H1 (cell line): ENCODE data around the gene SPSB1. TPM values are rescaled to one million over a fixed set of nuclear protein-coding genes. Genes with fewer than 3 reads are reported as not detected.

Experiments
- CTCF ChIA-PET: fragments of 300-600 bp; sonication (Branson Sonifier 250); formaldehyde crosslinking; loops from one replicate; lab custom pipeline; 2021; ENCODE audit not compliant: partially characterized antibody; lab: Charles Lee
- POLR2A ChIA-PET: fragments of 300-600 bp; sonication (Branson Sonifier 250); formaldehyde crosslinking; loops from one replicate; lab custom pipeline; 2021; ENCODE audit warnings: inconsistent platforms; ENCODE audit not compliant: partially characterized antibody; lab: Charles Lee
- DNase-seq, 2 experiments: peaks; one replicate each; pipeline versions ENCODE4 v3.0.0 to v3.0.0-alpha.2; 2010 to 2022; ENCODE audit warnings: low spot score in 2 of 2, low read depth in 1 of 2, mixed read lengths in 1 of 2
- FAIRE-seq: peaks from 2 replicates; lab custom pipeline; 2011; peaks lifted over from hg19 to GRCh38; lab: Jason Lieb, UNC
- H2AFZ ChIP-seq: 2 replicates; pipeline ENCODE4 v1.8.1; 2012; ENCODE audit warnings: low read length, inconsistent platforms
- H2AK5ac ChIP-seq: 2 replicates; pipeline ENCODE4 v1.6.1; 2013; ENCODE audit warnings: low read depth, low read length
- H2BK120ac ChIP-seq: replicated peaks from 2 replicates; pipeline ENCODE3; 2013; ENCODE audit warnings: low read depth, low read length, inconsistent platforms
- H2BK12ac ChIP-seq: 2 replicates; pipeline ENCODE4 v1.6.1; 2013; ENCODE audit warnings: low read depth, low read length
- H2BK15ac ChIP-seq: 2 replicates; pipeline ENCODE4 v1.6.1; 2013; ENCODE audit warnings: low read length
- H2BK20ac ChIP-seq: 2 replicates; pipeline ENCODE4 v1.6.1; 2013; ENCODE audit warnings: low read length
- H2BK5ac ChIP-seq: 2 replicates; pipeline ENCODE4 v1.6.1; 2013; ENCODE audit warnings: low read depth, low read length
- H3K14ac ChIP-seq: 2 replicates; pipeline ENCODE4 v1.6.1; 2013; ENCODE audit warnings: inconsistent platforms; ENCODE audit not compliant: insufficient read length
- H3K18ac ChIP-seq: 2 replicates; pipeline ENCODE4 v1.6.1; 2013; ENCODE audit warnings: low read length; ENCODE audit errors: extremely low read depth
- H3K23ac ChIP-seq: 2 replicates; pipeline ENCODE4 v1.6.1; 2013; ENCODE audit warnings: inconsistent platforms; ENCODE audit not compliant: insufficient read length
- H3K23me2 ChIP-seq: 2 replicates; pipeline ENCODE4 v1.6.1; 2013; ENCODE audit warnings: low read depth, low read length
- H3K27ac ChIP-seq: 2 replicates; pipeline ENCODE4 v1.6.1; 2011; ENCODE audit warnings: low read depth, low read length, inconsistent platforms
- H3K27me3 ChIP-seq, 4 experiments: replicated peaks in 1 of 4; 1 replicate in 1 of 4; 2 replicates in 3 of 4; pipeline versions ENCODE4 v1.6.1 to v1.8.1; 2011 to 2013; ENCODE audit warnings: low read length in 3 of 4, mild to moderate bottlenecking in 3 of 4, inconsistent platforms in 2 of 4, mixed read lengths in 2 of 4, moderate library complexity in 1 of 4; ENCODE audit not compliant: control insufficient read depth in 3 of 4, insufficient read depth in 3 of 4; ENCODE audit errors: extremely low read depth in 1 of 4
- H3K36me3 ChIP-seq, 4 experiments: 2 replicates each; pipeline versions ENCODE4 v1.6.1 to v1.8.1; 2011 to 2013; ENCODE audit warnings: mild to moderate bottlenecking in 4 of 4, low read length in 3 of 4, moderate library complexity in 2 of 4, control low read depth in 1 of 4, inconsistent platforms in 1 of 4; ENCODE audit not compliant: insufficient read depth in 4 of 4, control insufficient read depth in 2 of 4
- H3K4ac ChIP-seq: replicated peaks from 2 replicates; pipeline ENCODE3; 2013; ENCODE audit warnings: low read length, low read depth, mixed read lengths, inconsistent platforms; ENCODE audit not compliant: insufficient read length
- H3K4me1 ChIP-seq, 4 experiments: replicated peaks in 1 of 4; 1 replicate in 1 of 4; 2 replicates in 3 of 4; pipeline versions ENCODE4 v1.6.1 to v1.8.1; 2011 to 2013; ENCODE audit warnings: low read length in 3 of 4, inconsistent platforms in 2 of 4, mixed read lengths in 1 of 4; ENCODE audit not compliant: insufficient read depth in 4 of 4, control insufficient read depth in 3 of 4
- H3K4me2 ChIP-seq, 2 experiments: 2 replicates each; pipeline versions ENCODE4 v1.6.1 to v1.8.1; 2011 to 2013; ENCODE audit warnings: low read depth in 2 of 2, low read length in 2 of 2, control low read depth in 1 of 2, inconsistent platforms in 1 of 2, mild to moderate bottlenecking in 1 of 2; ENCODE audit not compliant: insufficient read depth in 1 of 2
- H3K4me3 ChIP-seq, 4 experiments: fragments of 200-600, 300-600 bp in 1 of 4; sonication (generic), shearing (Covaris generic), sonication (Bioruptor Twin) in 1 of 4; 2 replicates each; pipeline versions ENCODE4 v1.5.1 to v1.8.1; 2011 to 2016; ENCODE audit warnings: low read length in 4 of 4, low read depth in 3 of 4, control low read depth in 2 of 4, inconsistent platforms in 2 of 4, mild to moderate bottlenecking in 2 of 4, mixed read lengths in 1 of 4, moderate library complexity in 1 of 4; ENCODE audit not compliant: insufficient read depth in 2 of 4; ENCODE audit errors: extremely low read depth in 1 of 4
- H3K56ac ChIP-seq: replicated peaks from 2 replicates; pipeline ENCODE3; 2013; ENCODE audit warnings: low read depth, mild to moderate bottlenecking, mixed read lengths, low read length, inconsistent platforms; ENCODE audit not compliant: insufficient read length
- H3K79me1 ChIP-seq: 2 replicates; pipeline ENCODE4 v1.6.1; 2013; ENCODE audit warnings: low read depth, low read length, control low read depth
- H3K79me2 ChIP-seq, 2 experiments: 2 replicates each; pipeline versions ENCODE4 v1.6.1 to v1.8.1; 2012 to 2013; ENCODE audit warnings: low read length in 2 of 2, mild to moderate bottlenecking in 2 of 2, inconsistent platforms in 1 of 2; ENCODE audit not compliant: insufficient read depth in 2 of 2, control insufficient read depth in 1 of 2
- H3K9ac ChIP-seq, 4 experiments: replicated peaks in 1 of 4; 1 replicate in 1 of 4; 2 replicates in 3 of 4; pipeline versions ENCODE4 v1.6.1 to v1.8.1; 2011 to 2013; ENCODE audit warnings: low read depth in 3 of 4, low read length in 3 of 4, control low read depth in 2 of 4, mild to moderate bottlenecking in 2 of 4, moderate library complexity in 2 of 4, inconsistent platforms in 1 of 4; ENCODE audit errors: extremely low read depth in 1 of 4
- H3K9me3 ChIP-seq, 2 experiments: 2 replicates each; pipeline versions ENCODE4 v1.6.1 to v1.8.1; 2012 to 2013; ENCODE audit warnings: mild to moderate bottlenecking in 2 of 2, moderate library complexity in 2 of 2, control low read depth in 1 of 2, inconsistent platforms in 1 of 2, low read depth in 1 of 2, low read length in 1 of 2, mixed read lengths in 1 of 2; ENCODE audit not compliant: insufficient read depth in 2 of 2
- H4K20me1 ChIP-seq, 2 experiments: replicated peaks in 1 of 2; 2 replicates each; pipeline versions ENCODE3 to v1.8.1; 2011 to 2013; ENCODE audit warnings: inconsistent platforms in 2 of 2, low read length in 2 of 2, mild to moderate bottlenecking in 1 of 2; ENCODE audit not compliant: insufficient read depth in 2 of 2, control insufficient read depth in 1 of 2
- H4K5ac ChIP-seq: 2 replicates; pipeline ENCODE4 v1.6.1; 2013; ENCODE audit warnings: low read length, low read depth, mixed read lengths, inconsistent platforms; ENCODE audit not compliant: insufficient read length
- H4K8ac ChIP-seq: 2 replicates; pipeline ENCODE4 v1.8.0; 2013; ENCODE audit warnings: mild to moderate bottlenecking, moderate library complexity, low read length, inconsistent platforms; ENCODE audit not compliant: insufficient read depth; ENCODE audit errors: extremely low read depth
- H4K91ac ChIP-seq: replicated peaks from 2 replicates; pipeline ENCODE3; 2013; ENCODE audit warnings: low read length, mixed read lengths, inconsistent platforms; ENCODE audit not compliant: insufficient read length
- ASH2L ChIP-seq: fragments of 200-600, 300-600 bp; sonication (generic); IDR thresholded peaks from one replicate; pipeline ENCODE4 v1.7.1; 2017; ENCODE audit warnings: low read length
- EP300 ChIP-seq, 2 experiments: IDR thresholded peaks; 1 replicate in 1 of 2; 2 replicates in 1 of 2; pipeline ENCODE4 v1.6.1; 2011 to 2012; ENCODE audit warnings: low read depth in 2 of 2, low read length in 2 of 2, mild to moderate bottlenecking in 2 of 2, borderline replicate concordance in 1 of 2, inconsistent platforms in 1 of 2, moderate library complexity in 1 of 2
- KDM4A ChIP-seq: IDR thresholded peaks from one replicate; pipeline ENCODE4 v1.7.1; 2012; ENCODE audit warnings: low read depth, mild to moderate bottlenecking, moderate library complexity, low read length, inconsistent platforms; ENCODE audit not compliant: severe bottlenecking
- NANOG ChIP-seq: IDR thresholded peaks from 2 replicates; pipeline ENCODE4 v1.6.1; 2011; ENCODE audit warnings: low read length, low read depth, mild to moderate bottlenecking, inconsistent platforms; ENCODE audit not compliant: insufficient read depth, poor library complexity, severe bottlenecking
- POU5F1 ChIP-seq: IDR thresholded peaks from 2 replicates; pipeline ENCODE4 v1.6.1; 2011; ENCODE audit warnings: low read depth, mild to moderate bottlenecking, low read length, moderate library complexity
- RNF2 ChIP-seq: fragments of 200-900, 300-1000 bp; sonication (generic); IDR thresholded peaks from 2 replicates; pipeline ENCODE4 v1.7.1; 2016; ENCODE audit warnings: borderline replicate concordance, low read depth, mild to moderate bottlenecking, antibody characterized with exemption, low read length; ENCODE audit not compliant: poor library complexity, severe bottlenecking; ENCODE audit errors: missing control alignments
- SIRT6 ChIP-seq: IDR thresholded peaks from one replicate; pipeline ENCODE4 v1.7.1; 2012; ENCODE audit warnings: low read length, inconsistent platforms
- SUZ12 ChIP-seq: fragments of 200-600 bp; sonication (generic); IDR thresholded peaks from 2 replicates; pipeline ENCODE4 v1.6.1; 2012; ENCODE audit warnings: mild to moderate bottlenecking, inconsistent platforms, low read length, moderate library complexity, mixed read lengths
- WGBS, 2 experiments: shearing (Covaris generic) in 1 of 2; methylation state at CpG; one replicate each; pipeline versions ENCODE4 v1.1.6 to v1.1.7; 2013 to 2015; ENCODE audit warnings: low lambda C conversion rate in 2 of 2, mixed read lengths in 2 of 2, inconsistent platforms in 1 of 2, low coverage in 1 of 2, missing lambda C conversion rate in 1 of 2; ENCODE audit not compliant: insufficient replicate concordance in 2 of 2, insufficient coverage in 1 of 2, insufficient read length in 1 of 2; ENCODE audit errors: extremely low coverage in 1 of 2, missing lambda C conversion rate in 1 of 2; 5-methylcytosine and 5-hydroxymethylcytosine counted together
- polyA plus RNA-seq, 7 experiments: library from polyadenylated mRNA; depleted of rRNA in 3 of 7; stranded (reverse) in 5 of 7; unstranded in 2 of 7; fragments of >200 nt in 5 of 7; fragments of 200-250 nt in 2 of 7; gene quantifications; 1 replicate in 5 of 7; 2 replicates in 1 of 7; 4 replicates in 1 of 7; pipeline versions ENCODE4 v1.2.1 to v1.2.3, GENCODE V29; 2011 to 2013; ENCODE audit warnings: missing spikeins in 2 of 7, mixed read lengths in 2 of 7
- total RNA-seq: library from RNA; stranded (reverse); fragmentation: NEBNext Ultra II Directional; extraction: Animal tissue kit (Norgen Biotek cat#: 25700); gene quantifications from 2 replicates; pipeline ENCODE4 v1.2.1, GENCODE V29; 2021
- TF ChIP-seq, protein P1 (sequence below): IDR thresholded peaks from 2 replicates; pipeline ENCODE4 v1.6.1; 2011; ENCODE audit warnings: low read length, improper control_type of control experiment

The SPSB1 gene
- total and polyA plus RNA-seq, 2 of the 8 experiments (the other 6 are each of a cell fraction or from before 2014, with no cell fraction given), result 5.3 to 6.4 TPM

DNA sequence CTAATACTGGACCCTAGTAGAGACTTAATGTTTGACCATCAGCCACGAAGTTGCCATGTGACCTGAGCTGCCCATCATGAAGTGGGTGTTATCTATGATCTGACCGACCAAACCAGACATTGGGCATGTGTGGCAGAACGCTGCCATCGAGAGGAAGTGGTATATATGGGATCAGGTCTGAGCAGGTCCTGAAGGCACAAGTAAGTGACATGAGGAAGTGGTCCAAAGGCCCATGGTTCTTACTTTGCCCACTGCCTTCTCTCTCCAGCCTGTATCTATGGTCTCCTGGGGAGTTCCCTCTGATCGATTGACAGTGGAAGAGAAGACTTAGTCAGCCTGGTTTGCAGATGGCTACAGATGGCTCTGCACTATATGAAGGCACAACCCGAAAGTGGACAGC, 7.9 kb downstream of the SPSB1 start:
- no peak for FAIRE-seq
- H3K27ac ChIP-seq, result no peak overlapping the region
- POLR2A ChIA-PET, result interaction anchor here (0.6 kb wide), 1 partner anchor 1146 kb away, joined by 3 read pairs; no protein-coding TSS in a partner anchor
- TF ChIP-seq ASH2L, result no peak
- TF ChIP-seq EP300 (IDR thresholded peaks at IDR 0.05; ENCODE audit: borderline replicate concordance in 1 of 2, low read depth in 2 of 2, low read length in 2 of 2), result no peak
- TF ChIP-seq POU5F1, result no peak
- no peak for TF ChIP-seq SUZ12
- no peak for TF ChIP-seq RNF2
- TF ChIP-seq KDM4A, result no peak
- no peak for TF ChIP-seq NANOG
- no peak for TF ChIP-seq SIRT6
- TF ChIP-seq, protein P1, sequence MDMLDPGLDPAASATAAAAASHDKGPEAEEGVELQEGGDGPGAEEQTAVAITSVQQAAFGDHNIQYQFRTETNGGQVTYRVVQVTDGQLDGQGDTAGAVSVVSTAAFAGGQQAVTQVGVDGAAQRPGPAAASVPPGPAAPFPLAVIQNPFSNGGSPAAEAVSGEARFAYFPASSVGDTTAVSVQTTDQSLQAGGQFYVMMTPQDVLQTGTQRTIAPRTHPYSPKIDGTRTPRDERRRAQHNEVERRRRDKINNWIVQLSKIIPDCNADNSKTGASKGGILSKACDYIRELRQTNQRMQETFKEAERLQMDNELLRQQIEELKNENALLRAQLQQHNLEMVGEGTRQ, result no peak

More for the DNA sequence above, 7.9 kb downstream of the SPSB1 start:
- Histone ChIP-seq H2AFZ (no peak overlapping the region), H4K5ac (no peak overlapping the region), H4K20me1 (peaks cover 0 to 10% of the 10 kb centered on the region in 2 experiments), H3K36me3 (no peaks in the 10 kb centered on the region), H3K4ac (no peak overlapping the region), H3K14ac (no peak overlapping the region), H4K8ac (no peak overlapping the region), H3K4me3 (no peak overlapping the region), H3K27me3 (no peaks in the 10 kb centered on the region; a peak in 1 of 7 replicates), H3K23me2 (no peaks in the 10 kb centered on the region), H3K79me1 (peaks cover 9% of the 10 kb centered on the region; the same call in 1 of the 2 replicates), H2BK15ac (no peak overlapping the region), H2BK5ac (no peak overlapping the region), H3K4me2 (no peak overlapping the region), H3K79me2 (no peaks in the 10 kb centered on the region; a peak in 1 of 4 replicates), H2BK12ac (no peak overlapping the region), H3K4me1 (0 out of 7 replicates have a peak, but pooled peaks cover 0 to under 1% (median 0%) of the 10 kb centered on the region in 4 experiments), H2BK120ac (no peak overlapping the region), H3K18ac (no peak overlapping the region), H2AK5ac (no peak overlapping the region), H3K9me3 (no peaks in the 10 kb centered on the region), H3K9ac (no peak overlapping the region), H4K91ac (no peak overlapping the region), H2BK20ac (no peak overlapping the region), H3K23ac (no peak overlapping the region), H3K56ac (no peak overlapping the region)
- CTCF ChIA-PET, result interaction anchor here (0.6 to 1.1 kb wide), 3 partner anchors 10 to 158 kb away, joined by 3 to 6 read pairs (median 3); no protein-coding TSS in a partner anchor
- no peak for DNase-seq
- WGBS, 2 experiments, result 86% methylated on average over 6 of the region's 6 CpGs; no CpG with 5 or more reads in 1 of the 2 experiments
